ENCODE measurements around the gene FAM98A. TPM values are rescaled to one million over a fixed set of nuclear protein-coding genes. Genes with fewer than 3 reads are reported as not detected.

FAM98A gene
- total RNA-seq (10 to 100 TPM; 29.8 to 40.7 TPM), polyA plus RNA-seq (ENCODE audit: insufficient read length in 2 of 2) (10 to 100 TPM; 41.8 to 44.4 TPM)
- long read RNA-seq, donor 1, transcript FAM98A-201 (8 exons, 2,816 nt): major isoform, 10 of 15 reads
- long read RNA-seq, donor 1, partial matches to known transcripts: 0 of 15 reads
- long read RNA-seq, donor 1, other reads (novel, unspliced or antisense): 0 of 15 reads
- long read RNA-seq, donor 2, partial matches to known transcripts: 13 of 14 reads
- long read RNA-seq, donor 2, other reads (novel, unspliced or antisense): 0 of 14 reads
- long read RNA-seq, donor 3, partial matches to known transcripts: 0 of 4 reads
- long read RNA-seq, donor 3, other reads (novel, unspliced or antisense): 0 of 4 reads
- long read RNA-seq, donor 4, transcript FAM98A-201 (8 exons, 2,816 nt): major isoform, 6 of 9 reads
- long read RNA-seq, donor 4, partial matches to known transcripts: 0 of 9 reads
- long read RNA-seq, donor 4, other reads (novel, unspliced or antisense): 0 of 9 reads

DNA sequence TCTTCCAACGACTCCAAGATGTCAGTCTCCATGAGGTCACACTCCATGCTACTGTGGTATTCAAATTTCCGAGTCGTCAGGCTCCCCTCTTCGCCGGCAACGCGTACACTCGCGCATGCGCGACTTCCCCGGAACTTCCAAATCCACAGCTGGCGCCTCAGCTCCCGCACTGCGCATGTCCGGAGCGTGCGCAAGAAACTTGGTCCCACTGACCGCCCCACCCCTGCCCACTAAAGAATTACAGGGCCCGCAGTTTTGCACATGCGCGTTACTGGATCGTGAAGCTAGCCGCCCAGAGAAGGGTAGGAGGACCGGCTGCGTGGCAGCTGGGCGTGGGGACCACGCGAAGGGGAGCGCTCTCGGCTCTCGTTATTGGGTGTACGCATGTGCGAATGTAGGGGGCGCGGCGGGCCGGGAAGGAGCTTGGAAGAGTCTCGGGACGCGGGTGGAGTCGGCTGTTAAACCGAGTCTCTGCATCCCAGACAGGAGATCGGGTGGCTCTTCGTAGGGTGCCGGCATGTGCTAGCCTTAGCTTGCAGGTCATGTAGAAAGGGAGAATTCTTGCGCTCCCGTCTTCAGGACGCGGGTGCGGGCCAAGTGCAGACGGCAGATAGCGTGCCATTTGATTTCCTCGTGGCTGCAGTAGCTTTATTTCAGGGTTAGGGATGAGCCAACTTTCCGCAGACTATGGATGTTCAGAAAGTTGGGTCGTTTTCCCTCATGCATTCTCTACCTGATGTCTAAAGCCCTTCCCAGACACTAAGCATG, at the start of gene FAM98A:
Gene FAM98A (minus strand): TSS at position 125 of the 768 bp plus-strand sequence. CDS start 78 bp downstream, at position 47.
- WGBS (ENCODE audit: insufficient coverage): 0% methylated on average over 51 of the region's 56 CpGs
- H3K27ac ChIP-seq (ENCODE audit: low read depth, low read length): peak within 1 kb of the TSS; percentile 84
- no peaks in the 10 kb centered on the region for H3K9me3 ChIP-seq (ENCODE audit: control insufficient read depth, insufficient read depth, low read length)
- peaks cover 3% of the 10 kb centered on the region for H3K4me1 ChIP-seq (ENCODE audit: control insufficient read depth, insufficient read depth, low read length)
- peak within 1 kb of the TSS; percentile 99 for H3K4me3 ChIP-seq (ENCODE audit: low read depth, low read length)
- peaks cover 2% of the 10 kb centered on the region for H3K36me3 ChIP-seq (ENCODE audit: control insufficient read depth, insufficient read depth, low read length)
- no peaks in the 10 kb centered on the region for H3K27me3 ChIP-seq (ENCODE audit: control insufficient read depth, insufficient read depth, low read length)
- peak; percentile 94 to 100 (median 99) for DNase-seq (ENCODE audit: low read depth in 4 of 6, low spot score in 6 of 6)

DNA sequence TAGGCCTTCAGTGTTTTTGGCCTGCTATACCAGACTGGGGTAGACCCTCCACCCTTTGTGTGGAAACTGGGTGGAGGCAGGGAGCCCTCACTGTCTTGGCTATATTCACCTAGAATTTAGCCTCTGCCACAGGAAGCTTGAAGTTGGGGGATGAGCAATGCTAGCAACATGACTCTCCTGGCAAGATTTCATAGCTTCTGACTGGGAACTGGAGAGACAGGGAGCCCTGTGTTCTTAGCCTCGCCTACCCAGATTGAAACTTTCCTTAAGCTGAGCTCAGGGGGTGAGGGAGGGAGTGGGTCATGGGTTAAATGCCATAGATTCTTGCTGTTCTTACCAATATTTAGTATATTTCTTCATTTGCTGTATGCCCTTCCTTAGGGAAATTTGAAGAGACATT, 46.8 kb upstream of the FAM98A start:
- WGBS (ENCODE audit: insufficient coverage): no CpG with 5 or more reads among the region's 1 CpG
- Histone ChIP-seq H3K36me3 (ENCODE audit: control insufficient read depth, insufficient read depth, low read length) (no peaks in the 10 kb centered on the region), H3K4me1 (ENCODE audit: control insufficient read depth, insufficient read depth, low read length) (no peaks in the 10 kb centered on the region), H3K27ac (ENCODE audit: low read depth, low read length) (no peak overlapping the region), H3K4me3 (ENCODE audit: low read depth, low read length) (no peak overlapping the region), H3K9me3 (ENCODE audit: control insufficient read depth, insufficient read depth, low read length) (no peaks in the 10 kb centered on the region), H3K27me3 (ENCODE audit: control insufficient read depth, insufficient read depth, low read length) (no peaks in the 10 kb centered on the region)
- DNase-seq (ENCODE audit: low read depth in 4 of 6, low spot score in 6 of 6): no peak

DNA sequence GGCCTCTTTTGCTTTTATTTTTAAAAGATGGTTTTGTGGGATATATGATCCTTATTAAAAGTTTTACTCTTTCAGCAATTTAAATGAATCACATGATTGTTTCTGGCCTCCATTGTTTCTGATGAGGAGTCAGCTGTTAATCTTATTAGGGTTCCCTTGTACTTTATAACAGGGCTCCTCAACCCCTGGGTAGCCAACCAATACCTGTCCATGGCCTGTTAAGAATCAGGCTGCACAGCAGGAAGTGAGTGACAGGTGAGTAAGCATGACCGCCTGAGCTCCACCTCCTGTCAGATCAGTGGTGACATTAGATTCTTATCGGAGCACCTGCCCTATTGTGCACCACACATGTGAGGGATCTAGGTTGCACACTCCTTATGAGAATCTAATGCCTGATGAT, 45.1 kb upstream of the FAM98A start:
- no peak overlapping the region for H3K27ac ChIP-seq (ENCODE audit: low read depth, low read length)
- H3K4me1 ChIP-seq (ENCODE audit: control insufficient read depth, insufficient read depth, low read length): no peaks in the 10 kb centered on the region
- no peak for DNase-seq (ENCODE audit: low read depth in 4 of 6, low spot score in 6 of 6)
- no peaks in the 10 kb centered on the region for H3K36me3 ChIP-seq (ENCODE audit: control insufficient read depth, insufficient read depth, low read length)
- no peak overlapping the region for H3K4me3 ChIP-seq (ENCODE audit: low read depth, low read length)
- no peaks in the 10 kb centered on the region for H3K9me3 ChIP-seq (ENCODE audit: control insufficient read depth, insufficient read depth, low read length)
- WGBS (ENCODE audit: insufficient coverage): 100% methylated on average over 1 of the region's 2 CpGs
- H3K27me3 ChIP-seq (ENCODE audit: control insufficient read depth, insufficient read depth, low read length): no peaks in the 10 kb centered on the region

DNA sequence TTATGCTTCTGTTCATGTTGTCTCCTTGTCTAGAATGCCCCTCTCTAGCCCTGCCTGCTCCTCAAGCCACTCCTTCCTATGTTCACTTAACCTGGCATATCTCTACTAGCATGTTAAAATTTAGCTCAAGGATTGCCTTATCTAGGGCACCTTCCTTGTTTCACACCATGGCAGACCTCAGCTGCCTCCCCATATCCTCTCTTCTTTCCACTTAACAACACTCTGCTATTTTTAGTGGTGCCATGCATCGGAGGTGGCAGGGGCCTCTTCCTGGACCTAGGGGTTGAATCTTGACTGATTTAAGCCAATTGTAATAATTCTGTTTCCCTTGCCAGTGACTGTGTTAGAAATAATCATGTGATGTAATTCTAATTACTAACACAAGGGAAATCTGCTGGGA, 36.9 kb upstream of the FAM98A start:
- no peak for DNase-seq (ENCODE audit: low read depth in 4 of 6, low spot score in 6 of 6)
- H3K36me3 ChIP-seq (ENCODE audit: control insufficient read depth, insufficient read depth, low read length): no peaks in the 10 kb centered on the region
- H3K4me3 ChIP-seq (ENCODE audit: low read depth, low read length): no peak overlapping the region
- no peak overlapping the region for H3K27ac ChIP-seq (ENCODE audit: low read depth, low read length)
- no peaks in the 10 kb centered on the region for H3K4me1 ChIP-seq (ENCODE audit: control insufficient read depth, insufficient read depth, low read length)
- no peaks in the 10 kb centered on the region for H3K9me3 ChIP-seq (ENCODE audit: control insufficient read depth, insufficient read depth, low read length)
- WGBS (ENCODE audit: insufficient coverage): no CpG with 5 or more reads among the region's 1 CpG
- no peaks in the 10 kb centered on the region for H3K27me3 ChIP-seq (ENCODE audit: control insufficient read depth, insufficient read depth, low read length)

DNA sequence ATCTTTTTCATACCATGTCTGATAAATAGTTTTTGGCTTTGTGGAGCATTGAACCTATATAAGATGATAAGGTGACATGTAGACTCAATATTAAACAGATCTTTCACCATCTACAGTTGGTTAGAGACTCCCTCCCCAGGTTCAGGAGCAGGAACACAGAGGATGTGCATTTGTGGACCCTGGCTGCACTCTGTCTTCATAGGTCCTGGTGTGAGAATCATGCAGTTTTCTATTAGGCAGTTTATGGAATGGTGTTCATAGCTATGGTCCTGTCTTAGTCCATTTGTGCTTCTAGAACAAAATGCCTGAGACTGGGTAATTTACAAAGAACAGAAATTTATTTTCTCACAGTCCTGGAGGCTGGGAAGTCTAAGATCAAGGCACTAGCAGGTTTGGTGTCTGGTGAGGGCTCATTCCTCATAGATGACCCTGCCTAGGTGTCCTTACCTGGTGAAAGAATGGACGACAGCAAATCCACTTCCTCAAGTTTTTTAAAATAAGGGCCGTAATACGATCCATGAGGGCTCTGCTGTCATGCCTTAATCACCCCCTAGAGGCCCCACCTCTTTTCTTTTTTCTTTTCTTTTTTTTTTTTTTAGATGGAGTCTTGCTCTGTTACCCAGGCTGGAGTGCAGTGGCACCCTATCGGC, 35.3 kb upstream of the FAM98A start:
- Histone ChIP-seq H3K27ac (ENCODE audit: low read depth, low read length) (no peak overlapping the region), H3K27me3 (ENCODE audit: control insufficient read depth, insufficient read depth, low read length) (no peaks in the 10 kb centered on the region), H3K36me3 (ENCODE audit: control insufficient read depth, insufficient read depth, low read length) (no peaks in the 10 kb centered on the region), H3K4me3 (ENCODE audit: low read depth, low read length) (no peak overlapping the region), H3K4me1 (ENCODE audit: control insufficient read depth, insufficient read depth, low read length) (no peaks in the 10 kb centered on the region), H3K9me3 (ENCODE audit: control insufficient read depth, insufficient read depth, low read length) (no peaks in the 10 kb centered on the region)
- no peak for DNase-seq (ENCODE audit: low read depth in 4 of 6, low spot score in 6 of 6)
- WGBS (ENCODE audit: insufficient coverage): no CpG with 5 or more reads among the region's 4 CpGs

DNA sequence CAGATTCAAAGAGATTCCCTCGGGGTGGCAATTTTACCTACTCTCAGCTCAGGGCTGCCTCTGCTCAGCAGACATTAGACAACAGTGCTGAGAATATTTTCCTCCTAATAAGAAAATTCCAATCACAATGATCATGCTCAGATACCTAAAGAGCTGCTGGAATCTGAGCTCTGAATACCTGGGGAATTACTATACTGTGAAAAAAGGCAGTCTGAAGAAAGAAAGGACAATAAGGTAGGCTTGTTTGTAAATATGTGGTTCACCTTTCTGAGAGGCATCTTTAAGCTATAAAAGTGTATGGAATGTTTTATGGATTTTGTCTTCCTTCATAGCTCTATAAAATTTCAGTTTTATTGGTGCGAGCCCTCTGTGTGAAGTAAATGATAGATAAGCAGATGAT, 34.2 kb upstream of the FAM98A start:
- H3K4me3 ChIP-seq (ENCODE audit: low read depth, low read length): no peak overlapping the region
- no peaks in the 10 kb centered on the region for H3K9me3 ChIP-seq (ENCODE audit: control insufficient read depth, insufficient read depth, low read length)
- WGBS (ENCODE audit: insufficient coverage): 67% methylated on average over 1 of the region's 2 CpGs
- no peaks in the 10 kb centered on the region for H3K27me3 ChIP-seq (ENCODE audit: control insufficient read depth, insufficient read depth, low read length)
- peak in 1 of 6 donors; percentile 74 for DNase-seq (ENCODE audit: low read depth in 4 of 6, low spot score in 6 of 6)
- no peaks in the 10 kb centered on the region for H3K36me3 ChIP-seq (ENCODE audit: control insufficient read depth, insufficient read depth, low read length)
- no peaks in the 10 kb centered on the region for H3K4me1 ChIP-seq (ENCODE audit: control insufficient read depth, insufficient read depth, low read length)
- no peak overlapping the region for H3K27ac ChIP-seq (ENCODE audit: low read depth, low read length)

DNA sequence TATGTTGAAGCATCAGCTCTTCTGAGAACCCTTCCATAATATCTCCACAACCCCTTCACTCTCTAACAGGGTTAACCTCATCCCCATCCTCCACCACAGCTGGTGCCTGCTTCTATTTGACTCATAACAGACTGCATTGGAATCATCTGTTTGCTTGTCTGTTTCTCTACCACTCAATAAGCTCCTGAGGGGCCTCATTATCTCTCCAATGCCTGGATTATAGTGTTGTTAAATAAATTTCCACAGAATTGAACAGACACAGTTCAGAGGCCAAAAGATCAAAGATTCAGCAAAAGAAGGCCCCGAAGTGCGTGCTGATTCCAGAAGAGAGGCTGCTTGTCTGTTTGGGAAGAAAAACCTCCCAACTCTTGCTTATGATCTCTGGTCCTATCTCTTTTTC, 33.7 kb upstream of the FAM98A start:
- no peaks in the 10 kb centered on the region for H3K4me1 ChIP-seq (ENCODE audit: control insufficient read depth, insufficient read depth, low read length)
- H3K4me3 ChIP-seq (ENCODE audit: low read depth, low read length): no peak overlapping the region
- no peaks in the 10 kb centered on the region for H3K9me3 ChIP-seq (ENCODE audit: control insufficient read depth, insufficient read depth, low read length)
- WGBS (ENCODE audit: insufficient coverage): no CpG with 5 or more reads among the region's 2 CpGs
- no peak overlapping the region for H3K27ac ChIP-seq (ENCODE audit: low read depth, low read length)
- no peaks in the 10 kb centered on the region for H3K36me3 ChIP-seq (ENCODE audit: control insufficient read depth, insufficient read depth, low read length)
- peak in 1 of 6 donors; percentile 48 for DNase-seq (ENCODE audit: low read depth in 4 of 6, low spot score in 6 of 6)
- H3K27me3 ChIP-seq (ENCODE audit: control insufficient read depth, insufficient read depth, low read length): no peaks in the 10 kb centered on the region

DNA sequence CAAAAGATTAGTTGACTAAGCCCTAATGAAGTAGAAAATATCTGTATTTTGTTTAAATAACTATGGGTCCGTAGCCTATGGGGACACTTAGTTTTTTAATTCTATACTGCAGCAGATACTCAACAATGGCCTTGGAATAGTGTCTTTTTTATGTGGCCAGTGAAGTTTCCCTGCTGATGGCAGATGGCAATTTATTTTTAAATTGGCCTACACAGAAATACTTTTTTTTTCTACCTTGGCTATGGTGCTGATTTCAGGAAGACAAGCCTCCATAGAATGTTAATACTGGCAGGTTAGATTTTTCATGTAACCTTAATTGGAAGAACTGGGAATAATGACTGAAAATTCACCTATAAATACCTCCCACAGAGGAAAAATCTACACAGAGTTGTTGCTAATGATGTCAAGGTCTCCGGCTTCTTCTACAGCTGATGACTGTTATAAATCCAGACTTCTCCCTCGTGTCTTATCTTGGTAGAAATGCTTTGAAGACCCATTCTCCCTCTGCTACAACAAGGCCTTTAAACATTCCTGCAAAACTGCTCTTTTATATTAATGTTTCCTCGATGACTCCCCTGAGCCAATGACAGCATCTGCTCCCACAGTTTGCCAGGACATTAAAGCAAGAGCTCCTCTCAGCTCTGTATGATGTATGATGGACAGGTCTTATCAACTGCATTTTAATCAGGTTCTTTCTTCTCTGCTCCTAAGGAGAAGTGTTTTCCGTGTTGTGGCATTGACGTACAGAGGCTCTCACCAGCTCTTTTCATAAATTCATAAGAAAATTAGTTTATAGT, 29.1 kb upstream of the FAM98A start:
- Histone ChIP-seq H3K36me3 (ENCODE audit: control insufficient read depth, insufficient read depth, low read length) (no peaks in the 10 kb centered on the region), H3K4me3 (ENCODE audit: low read depth, low read length) (no peak overlapping the region), H3K9me3 (ENCODE audit: control insufficient read depth, insufficient read depth, low read length) (no peaks in the 10 kb centered on the region), H3K27me3 (ENCODE audit: control insufficient read depth, insufficient read depth, low read length) (no peaks in the 10 kb centered on the region), H3K27ac (ENCODE audit: low read depth, low read length) (no peak overlapping the region), H3K4me1 (ENCODE audit: control insufficient read depth, insufficient read depth, low read length) (no peaks in the 10 kb centered on the region)
- peak in 2 of 6 donors; percentile 20 to 78 for DNase-seq (ENCODE audit: low read depth in 4 of 6, low spot score in 6 of 6)
- WGBS (ENCODE audit: insufficient coverage): no CpG with 5 or more reads among the region's 6 CpGs

DNA sequence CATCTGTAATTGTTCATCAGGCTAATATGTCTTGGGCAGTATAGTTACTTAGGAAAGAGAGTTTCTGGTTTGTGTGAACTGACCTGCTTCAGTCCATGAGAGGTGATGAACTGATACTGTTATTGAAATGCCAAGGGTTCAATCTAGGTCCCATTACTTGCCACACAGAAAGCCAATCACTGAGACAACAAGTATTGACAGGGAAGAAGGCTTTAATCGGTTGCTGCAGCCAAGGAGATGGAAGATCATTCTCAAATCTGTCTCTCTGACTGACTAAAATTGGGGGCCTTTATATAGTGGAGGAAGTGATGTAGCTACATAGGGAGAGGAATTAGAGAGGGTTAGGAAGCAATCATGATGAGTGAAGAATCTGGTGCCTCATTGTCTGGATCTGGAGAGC, 19.9 kb upstream of the FAM98A start:
- Histone ChIP-seq H3K4me1 (ENCODE audit: control insufficient read depth, insufficient read depth, low read length) (no peaks in the 10 kb centered on the region), H3K27me3 (ENCODE audit: control insufficient read depth, insufficient read depth, low read length) (no peaks in the 10 kb centered on the region), H3K9me3 (ENCODE audit: control insufficient read depth, insufficient read depth, low read length) (no peaks in the 10 kb centered on the region), H3K4me3 (ENCODE audit: low read depth, low read length) (no peak overlapping the region), H3K36me3 (ENCODE audit: control insufficient read depth, insufficient read depth, low read length) (no peaks in the 10 kb centered on the region), H3K27ac (ENCODE audit: low read depth, low read length) (no peak overlapping the region)
- 100% methylated on average over 1 of the region's 1 CpG for WGBS (ENCODE audit: insufficient coverage)
- DNase-seq (ENCODE audit: low read depth in 4 of 6, low spot score in 6 of 6): no peak

Measured in spinal cord (tissue), 10 donors.